ENCODE data around the gene YJEFN3.

The YJEFN3 gene

DNA sequence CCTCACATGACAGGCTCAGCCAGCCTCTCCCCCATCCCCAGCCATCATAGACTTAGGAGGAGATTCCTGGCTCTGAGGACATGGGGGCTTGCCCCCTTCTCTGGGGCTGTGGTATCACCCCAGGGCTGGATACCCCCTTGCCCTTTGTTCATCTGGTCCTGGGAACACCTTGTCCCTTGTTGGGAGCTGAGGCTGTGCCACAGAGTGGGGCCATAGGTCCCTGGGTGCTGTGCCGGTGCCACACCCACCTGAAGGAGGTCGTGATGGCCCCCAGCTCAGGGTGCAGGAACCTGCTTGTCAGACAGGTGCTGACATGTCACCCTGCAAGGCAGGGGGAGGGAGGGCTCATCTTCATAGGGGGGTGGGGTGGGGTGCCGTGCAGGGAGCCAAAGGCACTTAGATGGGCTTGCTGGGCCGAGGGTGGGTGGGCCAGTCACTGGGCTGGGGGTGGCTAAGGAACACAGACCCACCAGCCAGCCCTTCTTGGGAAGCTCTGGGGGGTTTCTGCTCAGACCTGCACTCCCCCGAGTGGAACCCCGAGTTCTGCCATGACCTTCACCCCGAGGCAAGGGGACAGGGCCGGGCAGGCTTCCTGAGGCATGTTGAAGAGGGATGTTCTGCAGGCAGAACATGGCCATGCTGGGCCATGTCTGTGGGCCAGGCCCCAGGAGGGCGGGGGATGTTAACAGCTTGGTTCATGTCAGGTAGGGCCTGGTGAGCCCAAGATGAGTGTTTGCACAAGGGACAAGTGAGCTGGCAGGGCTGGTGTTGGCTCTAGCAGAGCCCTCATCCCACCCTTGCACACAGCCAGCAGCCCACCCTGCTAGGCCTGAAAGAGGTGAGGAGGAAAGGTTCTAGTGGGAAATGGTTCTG is 41.4 kb upstream of the YJEFN3 start:
- H3K4me2 ChIP-seq (ENCODE audit: low read depth, low read length, poor library complexity, severe bottlenecking): no peak overlapping the region
- peaks cover 8% of the 10 kb centered on the region; the same call in 1 of the 2 replicates for H3F3A ChIP-seq (ENCODE audit: low read depth)
- H3K9me2 ChIP-seq (replicated peaks; ENCODE audit: low read depth, low read length): no peaks in the 10 kb centered on the region
- TF ChIP-seq, protein P1, sequence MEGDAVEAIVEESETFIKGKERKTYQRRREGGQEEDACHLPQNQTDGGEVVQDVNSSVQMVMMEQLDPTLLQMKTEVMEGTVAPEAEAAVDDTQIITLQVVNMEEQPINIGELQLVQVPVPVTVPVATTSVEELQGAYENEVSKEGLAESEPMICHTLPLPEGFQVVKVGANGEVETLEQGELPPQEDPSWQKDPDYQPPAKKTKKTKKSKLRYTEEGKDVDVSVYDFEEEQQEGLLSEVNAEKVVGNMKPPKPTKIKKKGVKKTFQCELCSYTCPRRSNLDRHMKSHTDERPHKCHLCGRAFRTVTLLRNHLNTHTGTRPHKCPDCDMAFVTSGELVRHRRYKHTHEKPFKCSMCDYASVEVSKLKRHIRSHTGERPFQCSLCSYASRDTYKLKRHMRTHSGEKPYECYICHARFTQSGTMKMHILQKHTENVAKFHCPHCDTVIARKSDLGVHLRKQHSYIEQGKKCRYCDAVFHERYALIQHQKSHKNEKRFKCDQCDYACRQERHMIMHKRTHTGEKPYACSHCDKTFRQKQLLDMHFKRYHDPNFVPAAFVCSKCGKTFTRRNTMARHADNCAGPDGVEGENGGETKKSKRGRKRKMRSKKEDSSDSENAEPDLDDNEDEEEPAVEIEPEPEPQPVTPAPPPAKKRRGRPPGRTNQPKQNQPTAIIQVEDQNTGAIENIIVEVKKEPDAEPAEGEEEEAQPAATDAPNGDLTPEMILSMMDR (conservative IDR thresholded peaks at IDR 0.05; ENCODE audit: low read length): no peak
- TF ChIP-seq EZH2phosphoT487 (IDR thresholded peaks at IDR 0.05; ENCODE audit: borderline replicate concordance): no peak
- no peaks in the 10 kb centered on the region for H3K27me3 ChIP-seq (ENCODE audit: insufficient read depth, low read length, poor library complexity, severe bottlenecking)
- H3K4me3 ChIP-seq (ENCODE audit: low read length, poor library complexity, severe bottlenecking): no peak overlapping the region
- peaks cover 85% of the 10 kb centered on the region for H3K79me2 ChIP-seq (ENCODE audit: insufficient read depth, low read length)
- no peak overlapping the region for H2AFZ ChIP-seq (ENCODE audit: low read length)
- peaks cover 38% of the 10 kb centered on the region; the same call in 1 of the 2 replicates for H3K36me3 ChIP-seq (ENCODE audit: insufficient read depth, low read length)
- H3K9ac ChIP-seq (ENCODE audit: low read depth, low read length, poor library complexity, severe bottlenecking): no peak overlapping the region
- peaks cover 35% of the 10 kb centered on the region for H3K4me1 ChIP-seq (ENCODE audit: insufficient read depth, low read length, poor library complexity, severe bottlenecking)
- no peaks in the 10 kb centered on the region for H3K9me3 ChIP-seq (ENCODE audit: insufficient read depth, low read depth, low read length)
- peaks cover 27% of the 10 kb centered on the region for H4K20me1 ChIP-seq (ENCODE audit: insufficient read depth, low read length, poor library complexity, severe bottlenecking)

DNA sequence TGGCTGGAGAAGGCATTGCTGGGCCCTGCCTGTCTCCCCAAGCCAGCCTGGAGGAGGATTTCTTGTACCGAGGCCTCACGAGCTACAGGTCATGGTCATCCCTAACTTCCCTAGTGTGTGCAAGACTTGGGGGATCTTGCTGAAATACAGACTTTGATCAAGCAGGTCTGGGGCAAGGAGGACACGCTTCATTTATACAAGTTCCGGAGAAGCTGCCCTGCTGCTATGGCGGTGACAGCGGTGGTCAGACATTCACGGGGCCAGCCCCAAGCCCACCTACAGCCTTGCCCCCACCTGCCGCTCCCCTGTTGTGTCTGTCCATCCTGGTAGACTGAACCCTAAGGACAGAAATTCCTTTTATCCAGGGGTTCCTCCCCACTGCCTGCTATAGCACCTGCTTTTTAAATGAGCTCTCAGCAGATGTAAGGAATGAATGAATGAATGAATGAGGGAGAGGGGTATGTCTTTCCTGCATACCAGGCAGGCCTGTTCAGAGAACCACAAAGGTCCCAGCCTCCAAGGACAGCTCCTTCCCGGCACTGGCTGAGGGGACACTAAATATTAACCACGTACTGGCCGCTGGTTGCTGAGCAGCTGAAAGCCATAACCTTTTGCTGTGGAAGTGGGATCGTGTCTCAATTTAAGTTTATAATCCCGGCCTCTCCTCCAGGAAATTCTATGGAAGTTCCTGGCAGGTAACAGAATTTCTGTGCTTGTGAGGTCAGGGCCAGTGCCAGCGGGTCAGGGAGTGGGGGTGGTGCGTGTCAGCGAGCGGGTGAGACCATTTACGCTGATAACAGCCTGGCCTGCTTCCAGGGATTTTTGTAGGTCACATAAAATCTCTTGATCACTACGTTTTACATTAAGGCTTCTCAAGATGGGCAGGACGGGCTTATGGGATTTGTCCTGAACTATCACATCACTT is 40.5 kb upstream of the YJEFN3 start:
- H3K36me3 ChIP-seq (ENCODE audit: insufficient read depth, low read length): peaks cover 39% of the 10 kb centered on the region; the same call in 1 of the 2 replicates
- no peaks in the 10 kb centered on the region for H3K27me3 ChIP-seq (ENCODE audit: insufficient read depth, low read length, poor library complexity, severe bottlenecking)
- no peaks in the 10 kb centered on the region for H3K9me3 ChIP-seq (ENCODE audit: insufficient read depth, low read depth, low read length)
- H3K4me1 ChIP-seq (ENCODE audit: insufficient read depth, low read length, poor library complexity, severe bottlenecking): peaks cover 35% of the 10 kb centered on the region
- H4K20me1 ChIP-seq (ENCODE audit: insufficient read depth, low read length, poor library complexity, severe bottlenecking): peaks cover 20% of the 10 kb centered on the region
- H3K4me2 ChIP-seq (ENCODE audit: low read depth, low read length, poor library complexity, severe bottlenecking): peak overlapping the region; percentile 62
- H3K9me2 ChIP-seq (replicated peaks; ENCODE audit: low read depth, low read length): no peaks in the 10 kb centered on the region
- TF ChIP-seq, protein P1 (conservative IDR thresholded peaks at IDR 0.05; ENCODE audit: low read length): no peak
- TF ChIP-seq EZH2phosphoT487 (IDR thresholded peaks at IDR 0.05; ENCODE audit: borderline replicate concordance): no peak
- H3F3A ChIP-seq (ENCODE audit: low read depth): peaks cover 8% of the 10 kb centered on the region; the same call in 1 of the 2 replicates
- peak overlapping the region; percentile 61 for H3K9ac ChIP-seq (ENCODE audit: low read depth, low read length, poor library complexity, severe bottlenecking)
- no peak overlapping the region for H2AFZ ChIP-seq (ENCODE audit: low read length)
- peak overlapping the region; percentile 41 for H3K4me3 ChIP-seq (ENCODE audit: low read length, poor library complexity, severe bottlenecking)
- H3K79me2 ChIP-seq (ENCODE audit: insufficient read depth, low read length): peaks cover 78% of the 10 kb centered on the region

DNA sequence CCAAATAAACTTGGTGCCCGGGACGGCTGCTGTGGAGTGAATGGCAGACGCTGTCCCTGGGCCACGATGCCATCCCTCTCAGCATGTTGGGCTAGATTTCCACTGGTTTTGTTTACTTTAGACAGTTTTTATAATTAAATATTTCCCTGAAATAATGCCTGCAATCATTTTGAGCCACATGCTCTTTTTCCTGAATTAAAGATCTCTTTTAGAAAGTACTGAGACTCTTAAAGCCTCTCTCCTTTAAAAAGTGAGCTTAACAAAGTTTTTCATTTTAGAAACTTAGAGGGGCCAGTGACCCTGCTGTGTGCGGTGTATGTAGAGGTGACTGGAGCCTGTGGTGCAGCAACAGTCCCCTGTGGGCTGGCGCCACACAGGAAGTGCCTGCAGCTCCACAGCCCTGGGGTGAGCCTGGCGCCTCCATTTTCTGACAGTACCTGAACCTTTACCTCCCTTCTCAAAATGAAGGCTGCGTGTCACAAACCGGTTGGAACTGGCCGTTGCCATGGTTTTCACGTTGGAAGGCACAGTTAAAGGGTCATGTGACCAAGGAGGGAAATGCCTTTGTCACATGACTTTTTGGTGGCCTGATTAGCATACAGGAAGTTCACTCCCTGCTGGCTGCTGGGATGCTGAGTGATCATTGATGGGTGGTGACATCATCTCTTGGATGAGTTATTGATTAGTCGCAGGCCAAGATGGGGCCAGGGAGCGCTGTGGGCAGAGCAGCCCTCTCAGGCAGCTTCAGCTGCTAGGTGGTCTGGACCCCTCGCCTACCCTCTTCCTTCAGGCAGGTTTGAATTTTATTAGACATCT is 39.6 kb upstream of the YJEFN3 start:
- Histone ChIP-seq H3K9ac (ENCODE audit: low read depth, low read length, poor library complexity, severe bottlenecking) (peak overlapping the region; percentile 61), H3K4me1 (ENCODE audit: insufficient read depth, low read length, poor library complexity, severe bottlenecking) (peaks cover 35% of the 10 kb centered on the region)

More for the DNA sequence above, 39.6 kb upstream of the YJEFN3 start:
- Histone ChIP-seq H3K9me2 (replicated peaks; ENCODE audit: low read depth, low read length) (no peaks in the 10 kb centered on the region), H3F3A (ENCODE audit: low read depth) (peaks cover 8% of the 10 kb centered on the region; the same call in 1 of the 2 replicates), H3K79me2 (ENCODE audit: insufficient read depth, low read length) (peaks cover 76% of the 10 kb centered on the region), H3K9me3 (ENCODE audit: insufficient read depth, low read depth, low read length) (no peaks in the 10 kb centered on the region), H4K20me1 (ENCODE audit: insufficient read depth, low read length, poor library complexity, severe bottlenecking) (peaks cover 20% of the 10 kb centered on the region), H3K4me2 (ENCODE audit: low read depth, low read length, poor library complexity, severe bottlenecking) (peak overlapping the region; percentile 62), H3K4me3 (ENCODE audit: low read length, poor library complexity, severe bottlenecking) (peak overlapping the region; percentile 41), H3K27me3 (ENCODE audit: insufficient read depth, low read length, poor library complexity, severe bottlenecking) (no peaks in the 10 kb centered on the region), H2AFZ (ENCODE audit: low read length) (no peak overlapping the region), H3K36me3 (ENCODE audit: insufficient read depth, low read length) (peaks cover 44% of the 10 kb centered on the region; the same call in 1 of the 2 replicates)
- TF ChIP-seq, protein P1 (conservative IDR thresholded peaks at IDR 0.05; ENCODE audit: low read length): no peak
- no peak for TF ChIP-seq EZH2phosphoT487 (IDR thresholded peaks at IDR 0.05; ENCODE audit: borderline replicate concordance)

All from Loucy (cell line).